Vagina (tissue), 2 donors: ENCODE measurements around the gene THADA.

Experiments
- CTCF ChIP-seq, 3 experiments: fragments of 450-650 bp in 2 of 3; fragments of 200-600 bp in 1 of 3; sonication (generic) in 1 of 3; IDR thresholded peaks; one replicate each; pipeline ENCODE4 v1.5.1; 2017 to 2019; ENCODE audit warnings: antibody characterized with exemption in 3 of 3, mild to moderate bottlenecking in 2 of 3, moderate library complexity in 2 of 3
- POLR2A ChIP-seq, 2 donors: fragments of 450-650 bp; IDR thresholded peaks; one replicate each; pipeline ENCODE4 v1.6.1; 2017; ENCODE audit warnings: antibody characterized with exemption in 2 of 2, mild to moderate bottlenecking in 2 of 2, moderate library complexity in 2 of 2
- POLR2AphosphoS5 ChIP-seq, 2 donors: sonication (generic); formaldehyde crosslinking; IDR thresholded peaks; one replicate each; pipeline ENCODE4 v1.9.0; 2017; ENCODE audit warnings: antibody characterized with exemption in 2 of 2, mild to moderate bottlenecking in 2 of 2, low read depth in 1 of 2; ENCODE audit not compliant: insufficient read depth in 1 of 2

DNA sequence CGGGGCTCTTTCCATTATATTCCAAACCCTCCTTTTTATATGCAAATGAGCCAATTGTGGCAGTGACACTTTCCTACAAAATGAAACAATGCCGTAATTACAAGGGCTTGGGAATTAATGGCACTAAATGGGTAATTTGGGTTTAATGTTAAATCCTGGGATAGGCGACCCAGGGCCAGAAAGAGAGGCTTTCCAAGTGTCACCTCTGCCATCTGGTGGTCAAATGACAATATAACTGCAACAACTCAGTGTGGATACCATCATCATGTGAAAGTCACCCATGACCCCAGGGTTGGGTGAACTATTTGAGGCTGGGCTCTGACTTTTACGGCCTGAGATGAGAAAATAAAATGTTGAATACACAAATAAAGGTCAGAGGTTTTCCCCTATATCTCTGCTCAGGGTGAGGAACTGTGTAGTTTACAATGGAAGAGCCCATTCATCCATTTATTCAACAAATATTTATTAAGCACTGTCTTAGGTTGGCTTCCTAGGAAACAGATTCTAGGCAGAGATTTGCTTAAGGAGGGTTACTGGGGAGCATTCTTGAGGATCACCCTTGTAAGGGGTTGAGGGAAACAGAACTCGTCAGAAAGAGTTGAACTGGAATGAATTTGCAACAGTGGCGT, 13.6 kb upstream of the THADA start:
- peak; percentile 33 to 59 (median 49) for TF ChIP-seq CTCF (IDR thresholded peaks at IDR 0.05)
- TF ChIP-seq POLR2AphosphoS5 (IDR thresholded peaks at IDR 0.05; ENCODE audit: insufficient read depth in 1 of 2, low read depth in 1 of 2), result no peak
- TF ChIP-seq POLR2A (IDR thresholded peaks at IDR 0.05), result no peak
